Stimulated activated CD8-positive, alpha-beta memory T cell treated with anti-CD3 and anti-CD28 coated beads, Interleukin-7, amount 100 ng/mL, for 48 hours (primary cell): ENCODE data around the gene CNST.
"Not testable (repeated sequence)": the region's sequence is repeated elsewhere in the genome, so short reads cannot be mapped to it uniquely, and the experiment has no call there.

Experiments used
- DNase-seq, 2 donors: peaks; one replicate each; pipeline ENCODE4 v3.0.0-alpha.2; 2020; ENCODE audit warnings: low read depth in 1 of 2; ENCODE audit errors: extremely low read depth in 1 of 2

The CNST gene

DNA sequence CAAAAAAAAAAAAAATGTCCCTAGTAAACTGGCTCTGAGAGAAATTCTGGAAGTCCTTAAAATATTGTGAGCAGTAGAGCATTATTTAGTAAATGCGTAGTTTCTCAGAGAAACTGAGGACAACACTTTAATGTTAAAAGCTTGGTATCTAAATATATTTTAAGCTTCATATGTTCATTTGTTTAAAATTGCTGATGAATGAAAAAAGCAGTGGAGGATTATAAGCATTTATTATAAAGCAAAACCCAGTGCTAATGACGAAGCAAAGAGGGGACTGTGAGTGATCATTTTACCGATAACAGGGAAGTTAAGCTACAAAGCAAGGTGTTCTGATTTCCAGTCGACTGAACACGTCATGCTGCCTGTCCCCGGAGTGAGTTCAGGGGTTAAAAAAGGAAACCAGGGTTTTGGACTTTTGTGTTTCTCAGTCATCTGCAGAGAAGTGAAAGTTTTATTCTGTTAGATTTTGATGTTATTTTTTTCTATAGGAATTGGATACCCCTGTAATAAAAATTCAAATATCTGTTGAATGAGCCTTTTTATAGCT, 93.4 kb downstream of the CNST start:
- DNase-seq: no peak

GRCh38 chr1:246661451-246661850, 95.2 kb downstream of the CNST start:
- no peak for DNase-seq

GRCh38 chr1:246667773-246668172, 101.5 kb downstream of the CNST start:
- no peak for DNase-seq

- DNase-seq: no peak
Observed at GRCh38 chr1:246669659-246670058, 103.4 kb downstream of the CNST start.

- no peak for DNase-seq
Observed at GRCh38 chr1:246674049-246674448, 107.8 kb downstream of the CNST start.

- no peak for DNase-seq
Observed at GRCh38 chr1:246677842-246678241, 111.6 kb downstream of the CNST start.

GRCh38 chr1:246678816-246679793, 112.8 kb downstream of the CNST start:
- no peak for DNase-seq

- no peak for DNase-seq
Observed at GRCh38 chr1:246679794-246680177, 113.5 kb downstream of the CNST start.

GRCh38 chr1:246680190-246680589, 113.9 kb downstream of the CNST start:
- DNase-seq: no peak

- DNase-seq: no peak
Observed at GRCh38 chr1:246680696-246681130, 114.5 kb downstream of the CNST start.

GRCh38 chr1:246681900-246682895, 115.9 kb downstream of the CNST start:
- DNase-seq: no peak

GRCh38 chr1:246683521-246683920, 117.3 kb downstream of the CNST start:
- no peak for DNase-seq

DNA sequence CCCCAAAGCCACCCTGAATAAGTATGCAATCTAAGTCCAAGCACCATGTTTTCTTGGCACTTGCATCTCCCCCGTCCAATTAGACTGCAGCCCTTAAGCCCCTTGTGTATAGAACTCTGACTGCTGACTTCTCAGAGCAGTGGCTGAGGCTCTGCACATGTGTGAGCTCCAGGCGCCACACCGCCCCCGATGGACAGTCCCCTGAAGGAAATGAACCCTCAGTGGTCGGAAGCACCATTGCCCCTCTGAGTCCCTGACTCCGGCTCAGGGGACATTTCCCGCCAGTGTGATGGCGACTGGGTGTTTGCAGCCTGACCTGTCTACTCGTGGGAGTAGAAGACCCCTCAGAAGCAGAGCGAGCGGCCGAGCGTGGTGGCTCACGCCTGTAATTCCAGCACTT, 120.7 kb downstream of the CNST start:
- DNase-seq: no peak

- DNase-seq: peak; percentile 6 to 43
Observed at GRCh38 chr1:246689409-246690008, 123.3 kb downstream of the CNST start.

DNA sequence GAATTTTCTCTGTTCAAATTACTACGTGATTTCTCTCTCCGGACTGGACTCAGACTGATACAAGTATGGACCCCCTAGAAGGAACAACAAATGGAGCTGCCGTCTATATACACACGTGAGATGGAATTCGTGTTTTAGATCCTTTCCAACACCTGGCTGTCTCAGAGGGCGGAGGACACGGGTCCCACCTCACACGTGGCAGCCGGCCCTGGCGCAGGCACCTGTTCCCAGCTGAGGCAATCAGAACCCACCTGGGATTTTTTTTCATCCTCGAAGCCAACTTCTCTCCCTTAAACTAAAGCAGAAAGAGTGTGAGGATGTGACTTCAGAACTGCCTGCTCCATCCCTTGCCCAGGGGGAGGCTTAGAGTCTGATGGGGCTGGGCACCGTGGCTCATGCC, 123.8 kb downstream of the CNST start:
- no peak for DNase-seq

DNA sequence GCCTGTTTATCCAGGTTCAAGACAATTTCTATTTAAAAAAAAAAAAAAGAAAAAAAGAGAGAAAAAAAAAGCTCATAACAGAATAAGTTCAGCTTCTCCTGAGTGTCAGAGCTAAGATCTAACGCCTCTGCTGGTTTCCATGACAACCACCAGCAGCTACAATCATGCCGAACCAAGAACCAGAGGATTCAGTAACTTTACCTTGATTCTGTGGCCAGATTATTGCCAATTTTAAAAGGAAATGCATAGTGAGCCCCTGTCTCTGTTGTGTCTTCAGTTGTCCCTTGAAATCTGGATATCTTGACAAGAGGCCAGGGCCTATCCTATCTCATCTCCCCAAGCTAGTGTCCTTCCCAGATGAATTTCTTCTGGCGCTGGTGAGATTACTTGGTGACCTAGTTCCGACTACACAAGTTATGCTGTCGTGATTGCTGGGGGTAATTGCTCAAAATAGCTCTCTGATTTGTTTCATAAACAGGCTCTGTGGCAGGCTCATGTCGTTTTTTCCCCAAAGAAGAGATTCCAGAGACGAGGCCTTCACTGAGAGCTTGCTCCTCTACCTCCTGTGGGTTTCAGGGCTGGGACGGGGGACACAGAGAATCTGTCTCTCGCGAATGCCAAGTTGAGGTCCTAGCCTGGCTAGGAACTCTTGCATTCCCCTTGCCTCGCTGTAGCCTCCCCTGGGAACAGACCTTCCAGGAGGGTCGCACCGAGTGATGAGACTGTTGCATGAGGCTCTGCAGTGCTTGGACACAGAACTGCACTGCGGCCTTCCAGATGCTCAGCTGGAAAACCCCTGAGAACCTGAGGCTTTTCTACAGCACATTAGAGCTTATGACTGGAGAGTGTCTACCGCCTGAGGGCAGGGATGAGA, 125.6 kb downstream of the CNST start:
- DNase-seq: no peak

DNA sequence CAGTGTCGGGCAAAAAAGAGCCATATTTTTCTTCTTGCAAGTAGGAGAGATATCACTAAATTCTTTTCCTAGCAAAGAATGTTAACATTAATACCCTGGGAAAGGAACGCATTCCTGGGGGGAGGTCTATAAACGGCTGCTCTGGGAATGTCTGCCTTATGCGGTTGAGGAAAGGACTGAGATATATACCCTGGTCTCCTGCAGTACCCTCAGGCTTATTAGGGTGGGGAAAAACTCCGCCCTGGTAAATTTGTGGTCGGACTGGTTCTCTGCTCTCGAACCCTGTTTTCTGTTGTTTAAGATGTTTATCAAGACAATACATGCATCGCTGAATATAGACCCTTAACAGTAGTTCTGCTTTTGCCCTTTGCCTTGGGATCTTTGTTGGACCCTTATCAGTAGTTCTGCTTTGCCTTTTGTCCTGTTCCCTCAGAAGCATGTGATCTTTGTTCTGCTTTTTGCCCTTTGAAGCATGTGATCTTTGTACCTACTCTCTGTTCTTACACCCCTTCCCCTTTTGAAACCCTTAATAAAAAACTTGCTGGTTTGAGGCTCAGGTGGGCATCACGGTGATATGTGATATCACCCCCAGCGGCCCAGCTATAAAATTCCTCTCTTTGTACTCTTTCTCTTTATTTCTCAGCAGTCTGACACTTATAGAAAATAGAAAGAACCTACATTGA, 128.1 kb downstream of the CNST start:
- not testable (repeated sequence) for DNase-seq

DNA sequence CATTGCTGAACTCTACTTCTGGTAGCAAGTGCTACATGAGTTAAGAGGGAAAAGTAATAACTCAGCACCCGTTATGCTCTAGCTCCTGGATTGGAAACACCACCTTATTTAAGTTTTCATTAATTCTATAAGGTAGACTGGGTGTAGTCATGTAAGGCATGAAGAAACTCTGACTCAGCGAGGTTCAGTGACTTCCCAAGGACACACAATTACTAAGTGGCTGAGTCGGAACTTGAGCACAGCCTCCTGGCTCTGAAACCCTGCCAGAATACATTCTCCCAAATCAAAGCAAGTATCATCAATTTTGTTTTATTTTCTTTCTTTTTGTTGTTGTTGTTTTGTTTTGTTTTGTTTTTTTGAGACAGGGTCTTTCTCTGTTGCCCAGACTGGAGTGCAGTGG, 128.9 kb downstream of the CNST start:
- no peak for DNase-seq

DNA sequence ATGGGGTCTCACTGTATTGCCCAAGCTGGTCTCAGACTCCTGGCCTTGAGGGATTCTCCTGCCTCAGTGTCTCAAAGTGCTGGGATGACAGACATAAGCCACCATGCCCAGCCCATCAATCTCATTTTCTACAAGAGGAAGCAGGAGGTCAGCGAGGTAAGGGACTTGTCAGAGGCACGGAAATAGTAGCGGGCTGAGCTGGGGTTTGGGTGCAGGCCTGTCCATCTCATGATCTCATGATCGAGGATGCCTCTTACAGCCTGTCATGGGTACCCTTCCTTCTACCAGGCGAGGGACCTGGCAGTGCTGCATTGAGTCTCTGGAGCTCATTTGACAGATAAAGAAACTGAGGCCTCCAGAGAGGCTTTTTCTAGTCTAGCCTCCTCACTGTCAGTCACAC, 129.4 kb downstream of the CNST start:
- no peak for DNase-seq
